ENCODE data around the gene TTC23L.

Gene TTC23L

DNA sequence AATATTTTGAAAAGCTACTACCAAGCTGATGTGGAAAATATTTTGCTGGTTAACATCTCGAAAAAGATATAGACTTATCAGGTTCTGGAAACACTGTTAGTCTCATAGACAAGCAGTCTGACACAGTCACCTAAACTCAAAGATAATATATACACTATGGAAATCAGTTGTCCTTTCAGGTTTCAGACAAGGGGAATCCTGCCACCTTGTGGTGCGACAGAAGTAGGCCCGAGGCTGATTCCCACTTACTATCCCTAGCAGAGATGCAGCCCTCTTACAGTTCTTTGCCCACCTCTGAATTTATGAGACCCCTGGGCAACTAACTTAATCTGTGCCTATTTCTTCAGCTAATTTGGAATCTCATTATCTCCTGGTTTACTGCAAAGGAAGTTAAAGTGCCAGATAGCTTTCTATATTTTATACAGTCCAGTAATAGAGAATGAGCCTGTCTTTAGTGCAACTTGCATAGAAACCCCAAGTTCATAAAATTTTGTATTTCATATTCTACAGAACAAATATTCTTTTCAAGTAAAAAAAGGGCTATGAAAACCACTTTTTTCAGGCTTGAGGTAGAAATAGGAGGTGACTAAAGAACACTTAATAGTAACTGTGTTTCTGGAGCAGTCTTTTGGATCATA lies 59.4 kb downstream of the TTC23L start:
- no peaks in the 10 kb centered on the region for H3K9me3 ChIP-seq (ENCODE audit: control insufficient read depth in 2 of 2, low read length in 2 of 2)
- H3K27ac ChIP-seq (ENCODE audit: low read length) = no peak overlapping the region
- H3K36me3 ChIP-seq (ENCODE audit: control insufficient read depth in 2 of 2, insufficient read depth in 2 of 2, low read length in 2 of 2) = peaks cover 2 to 5% of the 10 kb centered on the region in 2 donors
- H3K9ac ChIP-seq (ENCODE audit: low read length in 2 of 2) = no peak overlapping the region
- H3K4me1 ChIP-seq (ENCODE audit: control insufficient read depth, insufficient read depth, low read length) = no peaks in the 10 kb centered on the region
- no peaks in the 10 kb centered on the region for H3K27me3 ChIP-seq (ENCODE audit: control insufficient read depth in 1 of 2, insufficient read depth in 2 of 2, low read length in 2 of 2)
- no peak overlapping the region for H3K4me3 ChIP-seq (ENCODE audit: low read length in 2 of 2)

GRCh38 chr5:34899066-34899465 lies 60.1 kb downstream of the TTC23L start:
- no peak overlapping the region for H3K4me3 ChIP-seq (ENCODE audit: low read length in 2 of 2)

DNA sequence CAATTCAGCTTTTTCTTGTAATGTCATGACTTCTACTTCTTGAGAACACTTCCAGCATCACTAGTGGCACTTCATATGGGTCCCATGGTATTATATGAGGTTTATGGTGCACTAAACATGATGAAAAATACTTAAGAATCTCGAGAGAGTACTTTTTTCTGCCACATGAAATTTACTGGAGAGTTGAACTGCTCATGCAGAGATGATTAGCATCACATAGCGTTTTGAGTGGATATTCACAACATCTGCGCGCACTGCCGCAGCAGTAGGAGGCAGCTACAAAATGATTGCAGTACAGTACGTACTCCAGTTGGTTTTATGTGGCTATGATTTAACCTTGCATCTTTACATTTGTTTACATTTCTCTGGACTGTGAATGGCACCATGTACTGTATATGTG lies 61.7 kb downstream of the TTC23L start:
- H3K4me1 ChIP-seq (ENCODE audit: control insufficient read depth, insufficient read depth, low read length) = no peaks in the 10 kb centered on the region
- no peaks in the 10 kb centered on the region for H3K27me3 ChIP-seq (ENCODE audit: control insufficient read depth in 1 of 2, insufficient read depth in 2 of 2, low read length in 2 of 2)
- peaks cover 4 to 5% of the 10 kb centered on the region in 2 donors for H3K36me3 ChIP-seq (ENCODE audit: control insufficient read depth in 2 of 2, insufficient read depth in 2 of 2, low read length in 2 of 2)
- no peak overlapping the region for H3K4me3 ChIP-seq (ENCODE audit: low read length in 2 of 2)
- no peak overlapping the region for H3K9ac ChIP-seq (ENCODE audit: low read length in 2 of 2)
- H3K27ac ChIP-seq (ENCODE audit: low read length) = no peak overlapping the region
- H3K9me3 ChIP-seq (ENCODE audit: control insufficient read depth in 2 of 2, low read length in 2 of 2) = no peaks in the 10 kb centered on the region

More at GRCh38 chr5:34899066-34899465, 60.1 kb downstream of the TTC23L start:
- H3K9me3 ChIP-seq (ENCODE audit: control insufficient read depth in 2 of 2, low read length in 2 of 2) = no peaks in the 10 kb centered on the region
- H3K9ac ChIP-seq (ENCODE audit: low read length in 2 of 2) = no peak overlapping the region
- H3K4me1 ChIP-seq (ENCODE audit: control insufficient read depth, insufficient read depth, low read length) = no peaks in the 10 kb centered on the region
- no peaks in the 10 kb centered on the region for H3K27me3 ChIP-seq (ENCODE audit: control insufficient read depth in 1 of 2, insufficient read depth in 2 of 2, low read length in 2 of 2)
- no peak overlapping the region for H3K27ac ChIP-seq (ENCODE audit: low read length)
- peaks cover 4 to 5% of the 10 kb centered on the region in 2 donors for H3K36me3 ChIP-seq (ENCODE audit: control insufficient read depth in 2 of 2, insufficient read depth in 2 of 2, low read length in 2 of 2)

DNA sequence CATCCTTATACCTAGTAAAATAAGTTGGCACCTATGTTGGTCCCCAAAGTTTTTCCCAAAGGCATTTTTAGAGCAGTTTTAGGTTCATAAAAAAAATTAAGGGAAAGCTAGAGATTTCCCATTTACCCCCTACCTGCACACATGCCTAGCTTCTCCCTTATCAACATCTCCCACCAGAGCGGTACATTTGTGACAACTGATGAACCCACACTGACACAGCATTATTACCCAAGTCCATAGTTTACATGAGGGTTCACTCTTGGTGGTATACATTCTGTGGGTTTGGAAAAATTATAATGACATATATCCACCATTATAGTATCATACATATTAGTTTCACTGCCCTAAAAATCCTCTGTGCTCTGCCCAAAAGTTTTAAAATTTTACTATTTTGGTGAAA lies 64.3 kb downstream of the TTC23L start:
- Histone ChIP-seq H3K27ac (ENCODE audit: low read length) (no peak overlapping the region), H3K9ac (ENCODE audit: low read length in 2 of 2) (no peak overlapping the region), H3K4me3 (ENCODE audit: low read length in 2 of 2) (no peak overlapping the region), H3K9me3 (ENCODE audit: control insufficient read depth in 2 of 2, low read length in 2 of 2) (no peaks in the 10 kb centered on the region), H3K4me1 (ENCODE audit: control insufficient read depth, insufficient read depth, low read length) (no peaks in the 10 kb centered on the region), H3K27me3 (ENCODE audit: control insufficient read depth in 1 of 2, insufficient read depth in 2 of 2, low read length in 2 of 2) (no peaks in the 10 kb centered on the region), H3K36me3 (ENCODE audit: control insufficient read depth in 2 of 2, insufficient read depth in 2 of 2, low read length in 2 of 2) (peaks cover 6 to 13% of the 10 kb centered on the region in 2 donors)

- Histone ChIP-seq H3K9me3 (ENCODE audit: control insufficient read depth in 2 of 2, low read length in 2 of 2) (no peaks in the 10 kb centered on the region), H3K4me3 (ENCODE audit: low read length in 2 of 2) (no peak overlapping the region), H3K9ac (ENCODE audit: low read length in 2 of 2) (no peak overlapping the region), H3K27me3 (ENCODE audit: control insufficient read depth in 1 of 2, insufficient read depth in 2 of 2, low read length in 2 of 2) (no peaks in the 10 kb centered on the region), H3K27ac (ENCODE audit: low read length) (no peak overlapping the region), H3K4me1 (ENCODE audit: control insufficient read depth, insufficient read depth, low read length) (no peaks in the 10 kb centered on the region), H3K36me3 (ENCODE audit: control insufficient read depth in 2 of 2, insufficient read depth in 2 of 2, low read length in 2 of 2) (peaks cover 16 to 26% of the 10 kb centered on the region in 2 donors)
These were observed 66.6 kb downstream of the TTC23L start for GRCh38 chr5:34905564-34905963.

DNA sequence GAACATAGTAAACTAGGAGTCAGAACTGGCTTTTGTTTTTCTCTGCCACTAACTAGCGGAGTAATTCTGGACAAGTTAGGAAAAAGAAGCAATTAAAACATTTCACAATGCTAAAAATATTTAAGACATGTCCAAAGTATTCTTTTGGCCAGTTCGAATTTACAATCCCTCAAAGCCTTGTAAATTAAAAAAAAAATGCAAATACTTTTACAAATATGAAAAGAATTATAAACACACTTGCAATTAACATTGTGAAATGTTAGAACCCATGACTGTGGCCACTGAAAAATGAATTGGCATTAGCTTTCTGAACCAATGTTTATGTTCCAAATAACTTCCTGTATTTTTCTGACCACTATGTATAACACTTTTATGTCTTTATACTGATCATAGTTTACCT lies 74.1 kb downstream of the TTC23L start:
- H3K27me3 ChIP-seq (ENCODE audit: control insufficient read depth in 1 of 2, insufficient read depth in 2 of 2, low read length in 2 of 2) = no peaks in the 10 kb centered on the region
- H3K9ac ChIP-seq (ENCODE audit: low read length in 2 of 2) = no peak overlapping the region
- peaks cover 20% of the 10 kb centered on the region for H3K4me1 ChIP-seq (ENCODE audit: control insufficient read depth, insufficient read depth, low read length)
- no peak overlapping the region for H3K27ac ChIP-seq (ENCODE audit: low read length)
- no peak overlapping the region for H3K4me3 ChIP-seq (ENCODE audit: low read length in 2 of 2)
- H3K36me3 ChIP-seq (ENCODE audit: control insufficient read depth in 2 of 2, insufficient read depth in 2 of 2, low read length in 2 of 2) = peaks cover 19 to 22% of the 10 kb centered on the region in 2 donors
- no peaks in the 10 kb centered on the region for H3K9me3 ChIP-seq (ENCODE audit: control insufficient read depth in 2 of 2, low read length in 2 of 2)

GRCh38 chr5:34914671-34915138 lies 75.7 kb downstream of the TTC23L start:
- Histone ChIP-seq H3K27me3 (ENCODE audit: control insufficient read depth in 1 of 2, insufficient read depth in 2 of 2, low read length in 2 of 2) (no peaks in the 10 kb centered on the region), H3K36me3 (ENCODE audit: control insufficient read depth in 2 of 2, insufficient read depth in 2 of 2, low read length in 2 of 2) (peaks cover 11% of the 10 kb centered on the region in 2 donors), H3K27ac (ENCODE audit: low read length) (peak overlapping the region; percentile 80), H3K4me1 (ENCODE audit: control insufficient read depth, insufficient read depth, low read length) (peaks cover 20% of the 10 kb centered on the region), H3K4me3 (ENCODE audit: low read length in 2 of 2) (peak overlapping the region; percentile 82 to 99), H3K9ac (ENCODE audit: low read length in 2 of 2) (peak overlapping the region; percentile 86 to 98), H3K9me3 (ENCODE audit: control insufficient read depth in 2 of 2, low read length in 2 of 2) (no peaks in the 10 kb centered on the region)

DNA sequence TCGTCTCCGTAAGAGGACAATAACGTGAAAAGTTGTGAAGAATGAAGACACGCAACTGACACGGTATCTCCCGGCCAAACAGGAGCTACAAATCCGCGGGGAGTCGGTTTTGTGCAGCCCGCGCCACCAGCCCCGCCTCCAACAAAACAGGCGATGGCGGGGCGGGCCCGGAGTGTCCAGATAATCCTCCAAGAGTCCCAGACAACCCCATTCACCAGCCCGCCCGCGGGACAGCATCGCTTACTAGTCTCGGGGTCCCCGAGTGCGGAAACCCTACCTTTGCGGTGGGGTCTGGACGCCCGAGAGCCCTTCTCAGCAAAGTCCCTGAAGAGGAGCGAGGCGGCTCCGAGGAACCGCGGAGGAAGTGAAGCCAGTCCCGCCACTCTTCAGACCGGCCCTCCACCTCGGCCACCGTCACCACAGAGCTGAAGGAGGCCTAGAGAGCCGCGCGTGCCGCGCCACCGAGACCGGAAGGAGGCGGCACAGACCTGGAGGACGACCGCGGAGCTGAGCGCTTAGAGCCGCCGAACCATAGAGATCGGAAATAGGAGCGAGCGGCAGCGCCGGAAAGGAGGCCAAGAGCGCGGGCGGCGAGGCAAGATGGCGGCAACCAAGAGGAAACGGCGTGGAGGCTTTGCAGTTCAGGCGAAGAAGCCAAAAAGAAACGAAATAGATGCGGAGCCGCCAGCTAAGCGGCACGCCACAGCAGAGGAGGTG lies 76.3 kb downstream of the TTC23L start, which contains the start of the genes BRIX1 and RAD1:
TSS of gene BRIX1 (plus strand) at position 573 of the 717 bp plus-strand sequence. CDS start at position 601, 28 bp downstream.
TSS of gene RAD1 (minus strand) at position 366 of the 717 bp plus-strand sequence. CDS start 612 bp downstream, outside the sequence.
- no peaks in the 10 kb centered on the region for H3K27me3 ChIP-seq (ENCODE audit: control insufficient read depth in 1 of 2, insufficient read depth in 2 of 2, low read length in 2 of 2)
- H3K4me1 ChIP-seq (ENCODE audit: control insufficient read depth, insufficient read depth, low read length) = peaks cover 20% of the 10 kb centered on the region
- peaks cover 8 to 10% of the 10 kb centered on the region in 2 donors for H3K36me3 ChIP-seq (ENCODE audit: control insufficient read depth in 2 of 2, insufficient read depth in 2 of 2, low read length in 2 of 2)
- H3K9me3 ChIP-seq (ENCODE audit: control insufficient read depth in 2 of 2, low read length in 2 of 2) = no peaks in the 10 kb centered on the region
- peak within 1 kb of the TSS; percentile 96 to 98 for H3K9ac ChIP-seq (ENCODE audit: low read length in 2 of 2)
- peak within 1 kb of the TSS; percentile 80 for H3K27ac ChIP-seq (ENCODE audit: low read length)
- H3K4me3 ChIP-seq (ENCODE audit: low read length in 2 of 2) = peak within 1 kb of the TSS; percentile 82 to 99

DNA sequence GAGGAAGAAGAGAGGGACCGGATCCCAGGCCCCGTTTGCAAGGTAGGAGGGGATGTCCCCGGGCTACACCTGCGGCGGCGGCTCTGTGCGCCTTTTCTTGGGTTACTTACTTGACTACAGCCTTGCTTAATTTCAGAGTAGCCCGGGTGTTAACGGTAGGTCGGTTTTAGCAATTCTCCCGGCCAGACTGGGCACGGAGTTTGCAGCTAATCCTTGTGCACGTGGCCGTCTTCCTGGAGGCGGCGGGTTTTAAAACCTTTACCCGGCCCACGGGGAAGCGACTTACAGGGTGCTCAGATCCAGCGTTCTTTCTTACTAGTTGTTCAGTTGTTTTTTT lies 76.9 kb downstream of the TTC23L start:
- peak overlapping the region; percentile 80 for H3K27ac ChIP-seq (ENCODE audit: low read length)
- H3K9ac ChIP-seq (ENCODE audit: low read length in 2 of 2) = peak overlapping the region; percentile 96 to 98
- H3K4me1 ChIP-seq (ENCODE audit: control insufficient read depth, insufficient read depth, low read length) = peaks cover 20% of the 10 kb centered on the region
- H3K36me3 ChIP-seq (ENCODE audit: control insufficient read depth in 2 of 2, insufficient read depth in 2 of 2, low read length in 2 of 2) = peaks cover 8 to 12% of the 10 kb centered on the region in 2 donors
- no peaks in the 10 kb centered on the region for H3K27me3 ChIP-seq (ENCODE audit: control insufficient read depth in 1 of 2, insufficient read depth in 2 of 2, low read length in 2 of 2)
- H3K4me3 ChIP-seq (ENCODE audit: low read length in 2 of 2) = peak overlapping the region; percentile 82 to 99
- H3K9me3 ChIP-seq (ENCODE audit: control insufficient read depth in 2 of 2, low read length in 2 of 2) = no peaks in the 10 kb centered on the region

- Histone ChIP-seq H3K4me1 (ENCODE audit: control insufficient read depth, insufficient read depth, low read length) (peaks cover 20% of the 10 kb centered on the region), H3K27me3 (ENCODE audit: control insufficient read depth in 1 of 2, insufficient read depth in 2 of 2, low read length in 2 of 2) (no peaks in the 10 kb centered on the region), H3K9me3 (ENCODE audit: control insufficient read depth in 2 of 2, low read length in 2 of 2) (no peaks in the 10 kb centered on the region), H3K36me3 (ENCODE audit: control insufficient read depth in 2 of 2, insufficient read depth in 2 of 2, low read length in 2 of 2) (peaks cover 8% of the 10 kb centered on the region in 2 donors), H3K4me3 (ENCODE audit: low read length in 2 of 2) (peak overlapping the region; percentile 82 to 99), H3K27ac (ENCODE audit: low read length) (no peak overlapping the region), H3K9ac (ENCODE audit: low read length in 2 of 2) (peak overlapping the region; percentile 96 to 98)
These were observed 77.6 kb downstream of the TTC23L start for GRCh38 chr5:34916518-34916917.
